GM19397 (cell line): ENCODE results near the gene L3MBTL4.
"Not testable (repeated sequence)": the region's sequence is repeated elsewhere in the genome, so short reads cannot be mapped to it uniquely, and the experiment has no call there.

ENCODE experiments used
- ATAC-seq: cut with Tn5 transposase; IDR thresholded peaks from one replicate; pipeline ENCODE4 v1.9.1; 2021; ENCODE audit warnings: mild to moderate bottlenecking, moderate library complexity; ENCODE audit not compliant: unreplicated experiment

Gene L3MBTL4

DNA sequence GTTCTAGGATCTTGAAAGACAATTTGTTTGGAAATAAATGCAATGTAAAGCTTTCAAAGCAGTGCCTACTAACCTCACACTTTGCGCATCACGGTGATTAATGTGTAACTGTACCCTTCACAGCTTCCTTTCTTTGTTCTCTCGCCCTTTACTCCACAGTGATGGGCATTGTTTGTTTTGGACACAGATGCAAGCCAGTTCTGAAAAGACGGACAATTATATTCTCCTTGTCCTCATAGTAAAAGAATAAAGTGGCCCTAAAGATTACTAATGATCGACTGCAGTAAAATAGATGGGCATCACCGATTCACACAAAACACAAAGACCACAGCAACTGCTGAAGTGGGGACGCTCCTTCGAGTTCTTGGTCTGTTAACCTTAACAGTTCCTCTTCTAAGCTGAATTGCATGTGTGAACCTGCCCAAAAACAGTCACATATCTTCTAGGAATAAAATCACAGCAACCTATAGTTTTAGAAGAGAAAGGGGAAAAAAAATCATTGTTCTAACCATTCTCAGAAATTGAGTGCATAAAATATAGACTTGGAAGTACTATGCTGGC, 7.7 kb downstream of the L3MBTL4 start:
- no peak for ATAC-seq

DNA sequence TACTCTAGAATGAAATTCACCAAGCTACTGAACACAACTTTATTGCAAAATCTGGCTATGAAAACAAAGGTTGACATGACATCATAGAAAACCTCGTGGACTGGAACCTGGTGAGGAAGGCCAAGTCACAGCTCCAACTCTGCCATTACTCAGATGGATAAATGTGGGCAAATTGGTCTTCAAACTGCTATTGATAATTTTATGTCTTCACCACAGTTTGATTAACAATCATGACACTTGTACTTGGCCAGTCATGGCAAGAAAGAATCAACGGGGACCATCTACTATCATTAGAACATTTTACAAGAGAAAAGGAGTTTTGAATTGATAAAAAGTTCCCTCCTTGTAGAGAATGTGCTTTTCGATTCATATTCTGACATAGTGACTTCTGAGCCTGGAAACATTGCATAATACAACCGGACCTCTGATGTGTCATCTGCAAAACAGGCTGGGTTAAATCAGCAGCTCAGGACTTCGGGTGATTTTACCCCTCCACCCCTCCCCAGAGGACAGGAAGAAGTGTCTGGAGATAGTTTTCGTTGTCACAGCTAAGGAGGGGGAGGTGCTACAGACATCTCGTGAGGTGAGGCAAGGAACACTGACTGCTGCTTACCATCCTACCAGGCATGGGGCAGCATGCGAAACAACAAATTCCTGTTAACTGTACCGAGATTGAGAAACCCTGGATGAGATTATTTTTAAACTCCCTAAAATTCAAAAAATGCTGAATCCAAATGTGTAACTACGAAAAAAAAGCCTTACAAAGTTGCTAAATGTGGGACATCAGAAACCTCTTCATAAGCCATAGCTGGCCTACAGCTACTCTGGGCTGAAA, 8.4 kb downstream of the L3MBTL4 start:
- ATAC-seq, result no peak

DNA sequence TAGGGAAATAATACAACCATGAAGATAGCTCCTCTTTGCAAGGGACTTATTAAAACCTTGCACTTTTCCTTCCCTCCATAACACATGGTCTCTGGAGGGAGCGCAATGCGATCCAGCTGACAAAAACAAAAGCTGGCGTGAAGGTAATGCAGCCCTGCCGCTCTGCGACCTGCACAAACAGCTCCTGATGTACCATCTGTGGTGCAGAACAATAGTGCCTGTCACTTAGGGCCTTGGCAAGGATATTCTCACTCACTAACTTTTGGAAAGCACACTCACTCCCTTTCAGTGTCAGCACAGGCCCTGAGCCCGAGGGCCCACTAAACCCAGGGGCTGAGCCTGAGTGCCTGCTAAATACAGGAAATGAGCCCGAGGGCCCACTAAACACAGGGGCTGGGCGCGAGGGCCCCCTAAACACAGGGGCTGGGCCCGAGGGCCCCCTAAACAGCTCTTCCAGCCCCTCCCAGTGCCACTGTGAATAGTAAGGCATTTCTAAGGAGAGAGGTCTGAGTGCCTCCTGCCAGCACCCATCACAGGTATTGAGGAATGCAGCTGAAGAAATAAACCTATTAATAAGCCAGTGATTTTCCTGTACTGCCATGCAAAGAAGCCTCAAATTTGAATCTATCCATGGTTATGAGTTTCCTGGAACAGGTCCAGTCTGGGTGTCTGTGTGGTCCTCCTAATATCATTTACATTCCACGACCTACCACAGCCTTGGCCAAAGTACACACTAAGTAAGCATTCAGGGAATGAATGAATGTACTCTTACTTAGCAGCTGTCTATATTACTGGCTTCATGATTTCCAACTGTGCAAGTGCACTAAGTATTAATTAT, 9.3 kb downstream of the L3MBTL4 start:
- no peak for ATAC-seq

DNA sequence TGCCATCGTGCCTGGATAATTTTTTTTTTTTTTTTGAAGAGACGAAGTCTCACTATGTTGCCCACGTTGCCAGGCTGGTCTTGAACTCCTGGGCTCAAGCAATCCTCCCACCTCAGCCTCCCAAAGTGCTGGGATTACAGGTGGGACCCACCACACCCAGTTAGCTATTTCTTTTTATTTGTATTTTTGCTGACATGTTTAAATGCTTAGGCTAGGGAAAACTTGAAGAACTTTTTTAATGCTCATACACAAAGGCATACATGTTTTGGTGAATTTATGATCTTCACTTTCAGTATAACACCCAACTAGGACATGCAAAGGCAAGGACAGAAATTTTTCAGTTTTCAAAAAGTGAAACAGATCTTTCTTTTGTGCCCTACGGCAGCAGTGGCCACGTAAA, 9.9 kb downstream of the L3MBTL4 start:
- ATAC-seq, result no peak

GRCh38 chr18:6401687-6402086, 13.0 kb downstream of the L3MBTL4 start:
- ATAC-seq, result no peak

DNA sequence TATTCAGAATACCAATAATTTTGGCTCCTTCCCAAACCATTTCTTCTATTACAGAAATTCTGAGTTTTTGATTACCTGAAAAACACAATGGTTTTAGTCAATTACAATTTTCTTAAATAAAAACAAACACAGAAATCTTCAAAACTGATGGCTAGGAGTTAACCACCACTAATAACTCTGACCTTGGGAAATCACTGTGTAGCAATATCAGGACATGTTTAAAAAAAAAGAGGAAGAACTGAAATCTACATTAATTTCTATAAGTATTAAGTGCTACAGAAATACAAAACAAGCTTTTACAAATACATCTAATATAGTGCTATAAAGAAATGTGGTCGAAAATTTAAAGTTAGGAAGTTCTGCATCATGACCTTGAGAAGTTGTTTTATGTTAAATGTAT, 14.9 kb downstream of the L3MBTL4 start:
- no peak for ATAC-seq

DNA sequence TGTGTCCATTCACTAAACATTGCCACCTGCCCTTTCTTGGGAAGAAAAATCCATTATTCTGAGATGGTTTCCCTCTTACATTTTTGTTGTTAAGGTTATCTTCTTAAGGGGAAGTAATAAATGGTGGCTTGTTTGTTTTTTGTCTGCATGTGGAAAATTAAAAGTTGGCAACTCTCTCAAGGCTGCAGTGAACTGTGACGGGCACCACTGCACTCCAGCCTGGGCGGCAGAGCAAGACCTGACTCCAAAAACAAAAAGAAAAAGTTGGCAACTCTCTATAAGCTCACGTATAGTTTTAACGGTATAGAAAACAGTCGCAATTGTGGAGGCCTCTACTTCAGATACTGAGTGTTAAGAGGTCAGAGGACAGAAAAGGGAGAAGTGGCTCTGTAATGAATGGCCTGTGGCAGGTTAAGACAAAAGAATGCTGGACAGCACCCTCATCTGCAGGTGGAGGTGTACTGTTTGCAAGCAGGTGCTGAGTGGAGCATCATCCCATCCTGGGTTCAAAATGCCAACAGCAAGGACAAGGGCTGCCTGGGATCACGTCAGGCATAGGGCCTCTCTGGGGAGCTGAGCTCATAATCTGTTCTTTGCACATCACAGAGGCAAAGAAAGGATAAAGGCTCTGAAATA, 16.7 kb downstream of the L3MBTL4 start:
- no peak for ATAC-seq

DNA sequence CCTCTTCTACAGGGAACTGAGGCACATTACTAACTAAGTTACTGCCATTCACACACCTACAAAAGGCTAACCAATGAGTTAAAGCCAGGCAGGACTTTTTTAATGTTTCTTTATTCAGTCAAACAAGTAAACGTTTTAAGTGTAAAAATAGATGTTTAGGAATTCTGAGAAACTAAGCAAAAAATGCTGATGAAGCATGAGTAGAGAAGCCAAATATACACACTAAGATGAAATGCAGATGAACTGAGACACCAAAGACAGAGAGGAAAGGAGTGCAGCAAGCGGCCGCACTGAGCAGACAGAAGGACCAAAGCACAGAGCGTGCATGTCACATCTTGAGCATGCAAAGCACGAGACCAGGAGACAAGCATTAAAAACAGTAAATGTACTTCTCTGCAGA, 17.9 kb downstream of the L3MBTL4 start:
- ATAC-seq, result no peak

- ATAC-seq, result no peak
Measured at GRCh38 chr18:6396276-6396675, 18.4 kb downstream of the L3MBTL4 start.

DNA sequence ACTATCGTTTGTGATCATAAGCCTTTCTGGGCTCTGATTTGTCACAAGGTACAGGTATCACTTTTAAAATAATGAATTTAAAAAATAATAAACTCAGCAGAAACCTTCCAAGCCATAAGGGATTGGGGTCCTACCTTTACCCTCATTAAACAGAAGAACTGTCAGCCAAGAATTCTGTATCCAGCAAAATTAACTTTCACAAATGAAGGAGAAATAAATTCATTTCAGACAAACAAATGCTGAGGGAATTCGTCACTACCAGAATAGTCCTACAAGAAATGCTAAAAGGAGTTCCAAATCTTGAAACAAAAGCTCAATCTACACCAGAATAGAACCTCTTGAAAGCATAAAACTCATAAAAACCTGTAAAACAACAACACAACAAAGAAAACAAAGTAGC, 25.7 kb downstream of the L3MBTL4 start:
- no peak for ATAC-seq

GRCh38 chr18:6382963-6383362, 31.7 kb downstream of the L3MBTL4 start:
- ATAC-seq, result no peak

DNA sequence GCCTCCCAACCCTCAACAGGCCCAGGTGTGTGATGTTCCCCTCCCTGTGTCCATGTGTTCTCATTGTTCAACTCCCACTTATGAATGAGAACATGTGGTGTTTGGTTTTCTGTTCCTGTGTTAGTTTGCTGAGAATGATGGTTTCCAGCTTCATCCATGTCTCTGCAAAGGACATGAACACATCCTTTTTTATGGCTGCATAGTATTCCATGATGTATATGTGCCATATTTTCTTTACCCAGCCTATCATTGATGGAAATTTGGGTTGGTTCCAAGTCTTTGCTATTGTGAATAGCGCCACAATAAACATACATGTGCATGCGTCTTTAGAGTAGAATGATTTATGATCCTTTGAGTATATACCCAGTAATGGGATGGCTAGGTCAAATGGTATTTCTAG, 37.2 kb downstream of the L3MBTL4 start:
- ATAC-seq, result not testable (repeated sequence)

- ATAC-seq, result no peak
Measured at GRCh38 chr18:6376433-6377229, 38.1 kb downstream of the L3MBTL4 start.

GRCh38 chr18:6374935-6375529, 39.7 kb downstream of the L3MBTL4 start:
- no peak for ATAC-seq

- ATAC-seq, result no peak
Measured at GRCh38 chr18:6374340-6374739, 40.4 kb downstream of the L3MBTL4 start.

GRCh38 chr18:6373187-6373586, 41.5 kb downstream of the L3MBTL4 start:
- ATAC-seq, result no peak

DNA sequence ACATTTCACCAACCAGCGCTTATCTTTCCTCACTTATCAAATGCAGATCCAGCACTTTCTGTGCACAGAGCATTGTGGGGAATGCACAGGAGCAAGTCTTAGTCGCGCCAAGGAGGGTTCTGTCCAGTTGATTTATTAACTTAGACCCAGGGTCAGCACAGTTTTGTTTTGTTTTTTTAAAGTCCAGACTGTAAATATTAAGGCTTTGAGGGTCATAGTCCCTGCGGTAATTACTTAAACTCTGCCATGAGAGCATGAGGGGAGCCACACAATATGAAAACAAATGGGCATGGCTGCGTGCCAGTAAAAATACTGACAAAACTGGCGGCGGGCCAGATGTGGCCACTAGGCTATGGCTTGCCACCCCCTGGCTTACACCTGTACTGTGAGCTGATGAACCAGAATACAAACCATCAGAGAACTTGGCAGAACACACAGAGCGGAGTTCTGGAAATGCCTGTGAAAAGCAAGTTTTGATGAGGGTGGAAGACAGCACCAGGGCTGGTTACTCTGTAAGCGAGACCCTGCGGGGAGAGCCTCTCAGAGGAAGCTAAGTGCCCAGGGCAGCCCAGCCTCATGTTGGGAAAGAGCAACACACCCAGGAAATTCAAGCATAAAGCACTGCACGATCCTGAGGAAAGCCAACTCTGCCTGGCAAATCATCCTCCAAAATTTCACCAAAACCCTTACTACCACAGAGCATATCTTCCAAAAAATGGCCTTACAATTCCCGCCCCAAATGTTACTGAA, 43.6 kb downstream of the L3MBTL4 start:
- no peak for ATAC-seq

- no peak for ATAC-seq
Measured at GRCh38 chr18:6370410-6370809, 44.3 kb downstream of the L3MBTL4 start.

DNA sequence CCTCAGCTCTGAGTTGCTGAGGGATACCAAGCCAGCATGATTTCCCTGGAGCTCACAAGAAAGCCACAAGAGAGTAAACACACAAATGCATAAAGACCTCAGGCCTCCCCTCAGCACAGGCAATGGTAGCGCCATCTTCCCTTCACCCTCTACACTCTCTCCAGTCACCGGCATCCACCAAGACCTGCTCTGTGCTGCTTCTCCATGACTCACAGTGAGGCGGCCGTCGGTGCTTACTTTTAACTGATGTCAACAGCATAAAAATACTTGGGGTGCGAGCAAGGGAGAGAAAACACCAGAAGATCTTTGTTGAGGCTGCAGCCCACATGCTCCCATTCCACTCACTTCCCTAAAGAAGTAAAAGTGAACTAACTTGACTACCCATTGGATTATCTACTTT, 46.7 kb downstream of the L3MBTL4 start:
- no peak for ATAC-seq
